ENCODE results near the gene NUP205.

Gene NUP205

GRCh38 chr7:135539629-135540028, 18.1 kb upstream of the NUP205 start:
- DNase-seq (ENCODE audit: low read depth in 3 of 3): no peak

- DNase-seq (ENCODE audit: low read depth in 3 of 3): no peak
Observed at GRCh38 chr7:135541029-135541428, 16.7 kb upstream of the NUP205 start.

GRCh38 chr7:135550196-135550595, 7.5 kb upstream of the NUP205 start:
- no peak for DNase-seq (ENCODE audit: low read depth in 3 of 3)

GRCh38 chr7:135552148-135552547, 5.6 kb upstream of the NUP205 start:
- DNase-seq (ENCODE audit: low read depth in 3 of 3): no peak

GRCh38 chr7:135553346-135553745, 4.4 kb upstream of the NUP205 start:
- DNase-seq (ENCODE audit: low read depth in 3 of 3): no peak

- peak; percentile 19 to 39 (median 34) for DNase-seq (ENCODE audit: low read depth in 3 of 3)
Observed at GRCh38 chr7:135558337-135558767, 635 bp downstream of the NUP205 start.

GRCh38 chr7:135558881-135559280, 1.2 kb downstream of the NUP205 start:
- DNase-seq (ENCODE audit: low read depth in 3 of 3): no peak

- no peak for DNase-seq (ENCODE audit: low read depth in 3 of 3)
Observed at GRCh38 chr7:135560631-135561030, 2.9 kb downstream of the NUP205 start.

- DNase-seq (ENCODE audit: low read depth in 3 of 3): no peak
Observed at GRCh38 chr7:135562720-135563119, 5.0 kb downstream of the NUP205 start.

- no peak for DNase-seq (ENCODE audit: low read depth in 3 of 3)
Observed at GRCh38 chr7:135571834-135572233, 14.1 kb downstream of the NUP205 start.

GRCh38 chr7:135573541-135573940, 15.8 kb downstream of the NUP205 start:
- no peak for DNase-seq (ENCODE audit: low read depth in 3 of 3)

GRCh38 chr7:135575296-135575695, 17.6 kb downstream of the NUP205 start:
- DNase-seq (ENCODE audit: low read depth in 3 of 3): no peak

GRCh38 chr7:135578569-135578968, 20.9 kb downstream of the NUP205 start:
- no peak for DNase-seq (ENCODE audit: low read depth in 3 of 3)

GRCh38 chr7:135584362-135585353, 26.9 kb downstream of the NUP205 start:
- no peak for DNase-seq (ENCODE audit: low read depth in 3 of 3)

GRCh38 chr7:135597181-135597925, 39.6 kb downstream of the NUP205 start:
- no peak for DNase-seq (ENCODE audit: low read depth in 3 of 3)

GRCh38 chr7:135597926-135598305, 40.2 kb downstream of the NUP205 start:
- no peak for DNase-seq (ENCODE audit: low read depth in 3 of 3)

GRCh38 chr7:135599471-135599870, 41.8 kb downstream of the NUP205 start:
- DNase-seq (ENCODE audit: low read depth in 3 of 3): no peak

GRCh38 chr7:135600226-135600625, 42.5 kb downstream of the NUP205 start:
- DNase-seq (ENCODE audit: low read depth in 3 of 3): no peak

- DNase-seq (ENCODE audit: low read depth in 3 of 3): no peak
Observed at GRCh38 chr7:135601182-135601581, 43.5 kb downstream of the NUP205 start.

GRCh38 chr7:135602304-135602703, 44.6 kb downstream of the NUP205 start:
- no peak for DNase-seq (ENCODE audit: low read depth in 3 of 3)

- no peak for DNase-seq (ENCODE audit: low read depth in 3 of 3)
Observed at GRCh38 chr7:135616136-135616535, 58.4 kb downstream of the NUP205 start.

- no peak for DNase-seq (ENCODE audit: low read depth in 3 of 3)
Observed at GRCh38 chr7:135617781-135618180, 60.1 kb downstream of the NUP205 start.

- DNase-seq (ENCODE audit: low read depth in 3 of 3): no peak
Observed at GRCh38 chr7:135618510-135618909, 60.8 kb downstream of the NUP205 start.
